GM21390 (cell line): ENCODE measurements around the gene SGO1.
"Not testable (repeated sequence)": the region's sequence is repeated elsewhere in the genome, so short reads cannot be mapped to it uniquely, and the experiment has no call there.

Experiments
- ATAC-seq: cut with Tn5 transposase; IDR thresholded peaks from one replicate; pipeline ENCODE4 v1.9.1; 2021; ENCODE audit not compliant: unreplicated experiment

SGO1 gene

DNA sequence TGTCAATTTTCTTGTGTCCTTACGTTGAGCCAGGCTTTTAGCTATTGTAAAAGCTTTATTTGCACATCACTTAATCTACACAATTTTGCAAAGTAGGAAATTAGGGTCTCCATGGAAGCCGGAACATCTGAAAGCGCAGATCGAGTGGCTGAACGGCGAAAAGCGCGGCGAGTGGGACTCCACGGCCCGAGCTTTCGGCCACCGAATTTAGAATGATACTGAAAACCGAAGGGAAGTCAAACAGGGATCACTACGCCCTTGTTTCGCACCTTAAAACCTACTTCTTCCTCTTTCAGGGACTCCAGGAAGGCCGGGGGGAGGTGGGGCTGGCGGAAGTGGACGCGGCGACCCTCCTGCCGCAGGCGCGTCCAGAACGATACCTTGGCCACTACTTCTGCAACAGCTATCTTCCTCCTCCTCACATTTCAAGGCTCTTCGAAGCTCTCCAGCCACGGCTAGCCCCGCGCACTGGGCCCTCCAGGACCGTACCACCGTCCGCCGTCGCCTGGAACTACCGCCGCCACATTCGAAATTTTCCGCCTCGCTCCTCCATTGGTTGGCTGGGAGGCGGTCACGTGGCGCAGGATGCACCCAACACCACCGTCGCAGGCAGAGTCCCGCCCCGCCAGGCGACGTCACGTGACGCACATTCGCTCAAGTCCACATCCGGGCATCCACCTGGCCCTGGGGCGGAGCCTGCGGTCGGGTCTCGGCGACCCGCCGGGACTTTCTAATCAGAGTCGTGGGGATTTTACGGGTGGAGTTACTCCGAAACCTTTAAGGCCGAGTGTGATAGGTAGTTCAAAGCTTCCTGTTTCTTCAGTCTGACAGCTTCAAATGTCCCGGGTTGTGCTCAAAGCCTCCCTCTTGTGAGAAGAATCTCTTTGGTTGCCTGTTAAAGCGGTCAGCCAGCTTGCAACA, at the start of gene SGO1:
Gene SGO1, minus strand, starts transcription at position 528 of the 921 bp plus-strand sequence. CDS start 2,179 bp downstream, outside the sequence.
- ATAC-seq, result peak; percentile 94

DNA sequence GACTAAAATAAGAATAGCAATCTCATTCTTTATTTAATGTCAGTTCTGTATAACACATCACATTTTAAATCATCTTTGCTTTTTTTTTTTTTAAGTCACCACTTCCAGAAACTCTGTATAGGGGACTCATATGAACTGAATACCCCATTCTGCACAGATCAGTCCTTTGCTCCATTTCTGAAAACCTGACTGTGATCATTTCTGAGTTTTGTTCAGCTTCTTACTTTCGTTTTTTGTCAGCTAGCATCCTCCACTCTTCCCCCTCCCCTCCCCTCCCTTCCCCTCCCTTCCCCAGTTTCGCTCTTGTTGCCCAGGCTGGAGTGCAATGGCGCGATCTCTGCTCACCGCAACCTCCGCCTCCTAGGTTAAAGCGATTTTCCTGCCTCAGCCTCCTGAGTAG, 49.8 kb upstream of the SGO1 start:
- no peak for ATAC-seq

DNA sequence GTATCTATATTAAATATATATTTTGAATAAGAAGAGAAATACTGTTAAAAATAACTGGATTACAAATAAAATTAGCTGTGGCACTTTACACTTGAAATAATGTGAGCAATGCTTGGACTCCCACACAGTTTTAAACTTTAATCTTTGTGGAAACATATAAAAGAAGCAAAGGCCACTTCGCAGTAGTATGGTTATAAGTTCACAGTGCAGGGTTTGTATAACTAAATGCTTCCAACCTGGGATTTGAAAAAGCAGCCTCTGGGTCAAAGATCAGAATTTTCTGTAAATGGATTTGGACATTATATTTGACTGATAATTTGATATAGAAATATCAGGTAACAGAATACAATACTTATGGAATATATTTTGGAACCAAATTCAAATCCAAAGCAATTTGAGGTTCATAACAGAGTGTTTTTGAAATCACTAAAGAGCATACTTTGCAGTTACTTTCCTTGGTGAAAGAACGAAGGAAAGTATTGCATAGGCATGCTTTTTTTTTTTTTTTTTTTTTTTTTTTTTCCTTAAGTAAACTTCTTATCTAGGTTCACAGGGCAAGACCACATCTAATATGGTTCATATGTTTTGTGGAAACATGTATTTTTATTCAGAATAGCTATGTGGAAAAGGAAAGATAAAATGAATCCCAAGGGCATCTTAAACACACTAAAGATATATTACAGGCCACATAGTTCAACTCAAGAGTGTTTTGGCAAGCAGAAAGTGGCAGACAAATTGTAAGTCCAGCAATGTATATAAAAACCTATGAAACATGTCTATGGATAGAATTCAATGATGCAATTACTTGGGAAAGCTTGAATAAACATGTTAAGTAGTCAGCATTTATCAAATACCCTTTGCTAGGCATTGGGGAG, 47.1 kb upstream of the SGO1 start:
- ATAC-seq, result no peak

DNA sequence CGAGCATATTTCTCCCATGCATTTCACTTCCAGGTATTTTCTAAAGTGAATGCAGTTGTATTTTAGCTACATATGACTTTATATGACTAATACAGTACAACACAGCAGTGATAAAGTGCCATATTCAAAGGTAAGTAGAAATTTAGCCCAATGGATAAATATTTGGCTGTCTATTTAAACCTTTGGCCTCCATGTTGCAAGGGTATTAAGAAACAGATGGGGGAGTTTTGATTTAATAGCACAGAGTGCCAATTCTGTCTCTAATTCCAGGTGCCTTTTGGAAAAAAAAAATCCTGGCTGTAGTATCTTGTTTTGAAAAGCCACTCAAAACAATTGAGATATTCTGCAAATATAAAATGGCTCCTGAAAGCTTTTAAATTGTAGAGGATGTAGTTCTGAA, 44.9 kb upstream of the SGO1 start:
- no peak for ATAC-seq

DNA sequence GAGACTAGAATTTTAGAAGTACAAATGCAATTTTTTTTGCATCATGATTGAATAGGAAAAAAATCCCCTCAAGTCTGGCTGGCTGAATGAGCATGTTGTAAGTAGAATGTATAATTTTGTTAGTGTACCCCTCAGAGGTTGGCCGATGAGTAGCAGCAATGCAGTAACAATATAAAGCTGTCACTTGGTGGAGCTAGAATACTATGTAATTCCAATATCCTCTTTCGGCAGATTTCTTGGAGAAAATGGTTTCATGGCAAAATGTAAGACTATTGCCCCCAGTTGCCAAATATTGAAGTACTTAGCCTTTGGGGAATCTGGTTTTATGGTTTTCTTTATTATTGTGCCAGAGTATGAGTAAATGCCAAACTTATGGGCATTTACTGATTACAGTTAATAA, 39.8 kb upstream of the SGO1 start:
- no peak for ATAC-seq

DNA sequence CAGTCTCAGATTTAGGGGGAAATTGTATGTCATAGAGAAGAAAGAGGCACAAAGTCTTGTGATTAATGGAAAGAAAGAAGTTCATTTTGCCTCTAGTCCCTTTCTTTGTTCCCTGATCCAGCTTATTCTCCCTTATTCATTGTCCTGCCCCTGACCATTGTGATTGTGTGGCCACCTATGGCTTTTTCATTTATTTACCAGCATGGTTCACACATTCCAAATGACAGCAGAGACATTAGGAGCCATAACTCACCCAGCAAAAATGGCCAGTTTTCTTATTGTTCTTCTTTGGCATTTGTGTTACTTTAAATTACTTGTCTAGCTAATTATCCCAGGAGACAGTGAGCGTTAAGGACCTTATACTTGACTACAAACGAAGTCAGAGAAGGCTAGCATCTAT, 36.3 kb upstream of the SGO1 start:
- no peak for ATAC-seq

DNA sequence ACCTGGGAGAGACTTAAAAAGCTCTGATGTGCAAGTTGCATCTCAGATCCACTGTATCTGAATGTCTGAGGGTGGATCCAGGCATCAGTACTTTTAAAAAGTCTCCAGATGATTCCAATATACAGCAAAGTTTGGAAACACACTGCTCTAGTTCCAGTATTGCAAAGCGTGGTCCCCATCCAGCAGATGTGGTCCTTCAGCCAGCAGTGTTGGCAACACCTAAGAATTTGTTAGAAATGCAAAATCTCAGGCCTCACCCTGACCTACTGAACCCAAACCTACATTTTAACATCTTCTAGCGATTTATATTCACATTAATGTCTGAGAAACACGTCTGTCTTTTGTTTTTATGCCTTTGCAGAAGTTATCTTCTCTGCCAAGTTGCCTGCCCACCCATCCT, 32.2 kb upstream of the SGO1 start:
- no peak for ATAC-seq

DNA sequence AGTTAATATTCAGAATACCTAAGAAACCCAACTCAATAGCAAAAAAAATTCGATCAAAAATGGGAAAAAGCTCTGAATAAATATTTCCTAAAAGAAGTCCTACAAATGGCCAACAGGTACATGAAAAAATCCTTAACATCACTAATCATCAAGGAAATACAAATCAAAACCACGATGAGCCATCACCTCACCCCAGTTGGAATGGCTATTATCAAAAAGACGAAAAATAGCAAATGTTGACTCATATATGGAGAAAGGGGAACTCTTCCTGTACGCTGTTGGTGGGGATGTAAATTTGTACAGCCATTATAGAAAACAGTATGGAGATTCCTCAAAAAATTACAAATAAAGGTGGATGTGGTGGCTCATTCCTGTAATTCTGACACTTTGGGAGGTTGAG, 29.6 kb upstream of the SGO1 start:
- no peak for ATAC-seq

DNA sequence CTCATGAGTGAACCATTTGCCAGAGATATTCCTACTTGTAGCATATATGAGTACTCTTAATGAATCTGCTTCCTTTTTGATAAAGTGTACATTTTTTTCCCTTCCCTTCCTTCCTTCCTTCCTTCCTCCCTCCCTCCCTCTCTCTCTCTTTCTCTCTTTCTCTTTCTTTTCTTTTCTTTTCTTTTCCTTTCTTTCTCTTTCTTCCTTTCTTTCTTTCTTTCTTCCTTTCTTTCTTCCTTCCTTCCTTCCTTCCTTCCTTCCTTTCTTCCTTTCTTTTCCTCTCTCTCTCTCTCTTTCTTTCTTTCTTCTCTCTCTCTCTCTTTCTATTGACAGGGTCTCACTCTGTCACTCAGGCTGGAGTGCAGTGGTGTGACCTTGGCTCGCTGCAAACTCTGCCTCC, 27.5 kb upstream of the SGO1 start:
- ATAC-seq, result not testable (repeated sequence)

DNA sequence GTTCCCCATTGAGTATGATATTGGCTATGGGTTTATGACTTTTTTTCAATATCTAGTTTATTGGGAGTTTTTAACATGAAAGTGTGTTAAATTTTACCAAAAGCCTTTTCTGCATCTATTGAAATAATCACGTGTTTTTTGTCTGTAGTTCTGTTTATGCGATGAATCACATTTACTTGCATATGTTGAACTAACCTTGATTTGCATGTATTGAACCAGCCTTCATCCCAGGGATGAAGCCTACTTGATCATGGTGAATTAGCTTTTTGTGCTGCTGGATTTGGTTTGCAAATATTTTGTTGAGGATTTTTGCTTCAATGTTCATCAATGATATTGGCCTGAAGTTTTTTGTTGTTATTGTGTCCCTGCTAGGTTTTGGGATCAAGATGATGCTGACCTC, 21.9 kb upstream of the SGO1 start:
- ATAC-seq, result not testable (repeated sequence)

DNA sequence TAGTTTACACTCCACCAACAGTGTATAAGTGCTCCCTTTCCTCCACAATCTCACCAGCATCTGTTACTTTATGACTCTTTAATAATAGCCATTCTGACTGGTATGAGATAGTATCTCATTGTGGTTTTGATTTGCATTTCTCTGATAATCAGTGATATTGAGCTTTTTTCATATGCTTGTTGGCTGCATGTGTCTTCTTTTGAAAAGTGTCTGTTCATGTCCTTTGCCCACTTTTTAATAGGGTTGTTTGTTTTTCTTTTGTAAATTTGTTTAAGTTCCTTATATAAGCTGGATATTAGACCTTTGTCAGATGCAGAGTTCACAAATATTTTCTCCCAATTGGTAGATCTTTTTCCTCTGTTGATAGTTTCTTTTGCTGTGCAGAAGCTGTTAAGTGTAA, 19.9 kb upstream of the SGO1 start:
- ATAC-seq, result not testable (repeated sequence)

DNA sequence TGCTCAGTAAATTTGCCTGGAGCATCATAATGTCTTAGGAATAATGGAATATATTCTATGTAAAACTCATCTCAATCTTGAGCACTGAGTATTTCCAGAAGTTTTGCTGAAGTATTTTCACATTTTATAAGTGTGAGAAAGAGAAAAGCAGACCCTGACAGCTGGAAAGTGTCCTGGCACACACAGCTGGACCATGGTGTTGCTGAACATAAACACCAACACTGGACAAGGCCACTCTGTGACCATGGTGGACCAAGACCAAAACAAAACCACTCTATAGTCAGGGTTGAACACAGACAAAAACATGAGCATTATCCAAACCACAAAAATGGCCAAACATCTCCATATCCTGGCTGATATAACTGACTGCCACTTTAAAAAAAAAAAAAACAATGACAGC, 15.1 kb upstream of the SGO1 start:
- no peak for ATAC-seq

DNA sequence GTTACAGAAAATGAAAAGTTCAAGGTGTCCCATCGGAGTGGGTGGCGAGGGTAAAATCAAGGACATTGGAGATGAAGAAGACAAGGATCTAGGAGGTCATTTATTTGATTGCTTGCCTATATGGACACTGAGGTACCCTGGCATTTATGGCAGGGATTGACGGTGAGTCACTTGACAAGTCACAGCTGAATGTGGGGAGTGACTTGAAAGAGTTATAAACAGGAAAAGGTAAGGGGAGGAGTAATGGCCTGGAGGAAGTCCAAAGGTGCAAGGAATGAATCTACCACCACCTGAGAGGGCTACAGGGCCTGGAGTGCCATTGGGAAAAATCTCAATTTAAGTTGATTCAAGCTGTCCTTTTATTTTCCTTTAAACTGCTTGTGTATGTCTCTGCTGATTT, 11.8 kb upstream of the SGO1 start:
- no peak for ATAC-seq

DNA sequence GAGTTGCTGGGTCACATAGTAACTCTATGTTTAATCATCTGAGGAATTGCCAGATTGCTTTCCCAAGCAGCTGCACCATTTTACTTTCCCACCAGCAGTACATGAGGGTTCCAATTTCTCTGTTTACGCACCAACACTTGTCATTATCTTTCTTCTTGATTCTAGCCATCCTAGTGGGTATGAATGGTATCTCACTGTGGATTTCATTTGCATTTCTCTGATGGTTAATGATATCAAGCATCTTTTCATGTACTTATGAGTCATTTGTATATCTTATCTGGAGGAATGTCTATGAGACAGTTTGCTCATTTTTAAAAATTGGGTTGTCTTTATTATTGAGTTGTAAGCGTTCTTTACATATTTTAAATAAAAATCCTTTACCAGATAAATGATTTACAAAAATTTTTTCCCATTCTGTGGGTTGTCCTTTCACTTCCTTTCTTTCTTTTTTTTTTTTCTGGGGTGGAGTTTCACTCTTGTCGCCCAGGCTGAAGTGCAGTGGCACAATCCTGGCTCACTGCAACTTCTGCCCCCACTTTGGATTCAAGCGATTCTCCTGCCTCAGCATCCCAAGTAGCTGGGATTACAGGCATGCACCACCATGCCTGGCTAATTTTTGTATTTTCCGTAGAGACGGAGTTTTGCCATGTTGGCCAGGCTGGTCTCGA, 8.9 kb upstream of the SGO1 start:
- ATAC-seq, result no peak

DNA sequence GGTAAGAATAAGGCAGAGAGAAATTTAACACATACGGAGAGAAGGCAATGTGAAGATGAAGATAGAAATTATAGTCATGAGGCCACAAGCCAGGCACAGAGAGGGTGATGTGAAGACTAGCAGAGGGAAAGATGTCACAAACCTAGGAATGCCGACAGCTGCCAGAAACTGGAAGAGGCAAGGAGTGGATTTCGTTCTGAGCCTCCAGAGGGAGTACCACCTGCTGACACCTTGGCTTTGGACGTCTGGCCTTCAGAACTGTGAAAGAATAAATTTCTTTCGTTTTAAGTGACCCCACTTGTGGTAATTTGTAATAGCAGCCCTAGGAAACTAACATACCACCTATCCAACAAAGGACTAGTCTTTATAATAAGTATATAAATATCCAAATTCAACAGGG, 5.0 kb upstream of the SGO1 start:
- ATAC-seq, result no peak

DNA sequence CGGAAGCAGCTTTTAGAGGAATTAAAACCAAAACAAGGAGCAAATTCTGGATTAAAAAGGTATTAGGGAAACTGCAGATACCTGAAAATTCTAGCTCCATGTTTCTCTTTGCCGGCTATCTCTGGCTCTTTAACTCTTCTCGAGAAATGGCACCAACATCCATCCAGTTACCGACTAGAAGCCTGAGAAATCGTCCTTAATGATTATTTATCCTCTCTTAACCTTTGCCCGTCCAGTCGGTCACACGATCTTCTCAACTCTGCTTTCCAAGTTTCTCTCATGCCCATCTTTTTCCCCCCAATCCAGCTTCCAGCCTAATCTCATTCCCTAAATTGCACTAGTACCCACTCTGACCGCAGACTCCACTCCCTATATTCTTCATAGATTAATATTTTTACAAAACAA, 596 bp upstream of the SGO1 start:
- ATAC-seq, result peak; percentile 2

DNA sequence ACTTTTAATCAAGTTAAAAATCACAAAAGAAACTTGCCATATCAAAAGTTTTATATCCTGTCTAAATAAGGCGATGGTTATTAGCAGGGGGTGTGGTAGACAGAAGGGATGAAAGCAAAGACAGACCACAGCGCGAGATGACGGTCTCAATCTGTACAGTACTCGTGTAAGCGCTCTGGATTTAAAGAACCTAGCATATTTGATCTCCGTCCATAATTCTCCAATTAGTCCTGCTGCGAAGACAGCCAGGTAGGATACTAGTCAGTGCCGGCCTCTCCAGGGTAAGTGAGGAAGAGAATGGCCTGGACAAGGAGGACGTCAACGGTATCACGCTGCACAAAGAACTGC, 701 bp downstream of the SGO1 start:
- peak; percentile 14 for ATAC-seq

DNA sequence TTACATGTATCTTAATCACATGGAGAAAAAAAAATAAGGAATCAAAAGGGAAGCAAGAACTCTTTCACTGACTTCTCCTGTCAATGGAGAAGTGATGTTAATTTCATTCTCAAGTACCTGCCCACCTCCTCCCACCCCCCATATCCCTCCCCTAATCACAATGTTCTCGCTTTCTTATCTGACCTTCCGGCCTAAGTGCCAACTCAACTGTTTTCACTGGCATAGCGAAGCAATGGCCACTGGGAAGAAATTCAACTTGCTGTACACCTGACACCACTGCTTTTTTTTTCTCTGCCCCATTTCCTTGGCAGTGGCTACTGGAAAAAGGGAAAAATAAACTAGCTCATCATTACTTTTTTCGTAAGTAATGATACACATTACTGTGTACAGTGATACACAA, 3.8 kb downstream of the SGO1 start:
- ATAC-seq, result no peak

DNA sequence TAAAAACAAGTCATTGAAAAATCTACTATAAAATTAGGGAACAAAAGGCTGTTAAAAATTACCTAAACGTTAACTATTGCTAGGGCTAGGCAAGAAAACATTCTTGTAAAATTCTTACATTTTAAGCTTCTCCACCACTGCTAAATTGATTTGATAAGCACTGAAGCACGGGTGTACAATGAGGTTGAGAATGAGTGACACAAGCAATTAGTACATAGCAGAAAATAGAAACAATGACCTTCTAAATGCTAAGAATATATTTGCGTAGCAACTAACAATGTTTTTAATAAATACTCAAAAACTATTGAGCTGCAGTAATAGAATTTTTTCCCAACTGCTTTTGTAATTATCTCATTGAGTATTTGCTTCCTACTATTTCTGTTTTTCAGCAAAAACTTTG, 4.7 kb downstream of the SGO1 start:
- no peak for ATAC-seq

DNA sequence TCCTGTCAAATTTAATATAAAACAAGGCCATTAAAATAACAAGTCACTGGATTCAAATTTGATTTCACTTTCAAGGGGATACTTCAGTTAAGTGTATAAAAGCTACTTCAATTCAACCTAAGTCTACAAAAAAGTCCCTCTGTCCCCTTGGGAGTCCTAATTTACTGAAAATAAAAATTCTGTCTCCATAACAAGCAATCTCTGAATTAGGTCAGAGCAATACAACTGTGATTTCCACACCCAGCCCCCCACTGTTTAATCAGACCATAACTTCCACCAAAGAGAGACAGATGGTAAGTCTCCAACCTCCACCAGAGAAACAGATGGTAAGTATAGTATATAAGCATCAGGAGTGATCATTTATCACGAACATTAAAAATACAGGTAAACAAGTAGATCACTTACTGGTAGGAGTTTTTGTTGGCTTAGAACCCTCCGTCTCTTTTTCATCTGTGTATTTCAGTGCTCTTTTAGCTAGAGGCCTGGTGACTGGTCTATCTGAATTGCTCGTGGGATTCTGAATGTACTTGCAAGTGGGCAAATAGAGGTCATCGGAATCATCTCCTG, 12.1 kb downstream of the SGO1 start:
- ATAC-seq, result no peak

DNA sequence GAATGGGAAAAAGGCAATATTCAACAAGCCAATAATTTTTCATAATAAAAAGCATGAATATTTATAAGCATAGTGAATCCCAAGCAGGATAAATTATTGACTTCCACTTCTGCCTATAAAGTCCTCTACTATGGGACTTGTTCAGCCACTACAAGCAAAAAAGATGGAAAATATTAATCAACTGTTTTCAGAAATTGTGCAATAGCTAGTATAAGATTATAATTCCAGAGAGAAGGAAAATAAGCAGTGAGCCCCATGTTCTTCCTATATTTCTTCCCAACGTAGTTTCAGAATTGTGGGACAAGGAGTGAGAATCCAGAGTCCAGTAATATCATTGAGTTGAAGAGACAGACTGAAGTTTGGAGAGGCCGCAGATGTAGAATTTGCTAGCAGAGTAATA, 24.3 kb downstream of the SGO1 start:
- ATAC-seq, result no peak
